ENCODE measurements around the gene MRRF. TPM values are rescaled to one million over a fixed set of nuclear protein-coding genes. Genes with fewer than 3 reads are reported as not detected.
A peak's percentile ranks its signal among the peaks of the same experiment; 100 is the strongest.
"Not testable (repeated sequence)": the region's sequence is repeated elsewhere in the genome, so short reads cannot be mapped to it uniquely, and the experiment has no call there.

The MRRF gene
- total RNA-seq, 6 donors from 2014 or later: 21.4 to 54.5 (median 29.7) TPM

GRCh38 chr9:122320413-122320881, 55.8 kb downstream of the MRRF start:
- H3K4me3 ChIP-seq: no peak overlapping the region
- no peaks in the 10 kb centered on the region for H3K9me3 ChIP-seq
- H3K36me3 ChIP-seq: peaks cover 0 to 36% (median 20%) of the 10 kb centered on the region in 4 donors
- 70 to 71% methylated on average over 1 of the region's 1 CpG for WGBS, 2 donors
- ATAC-seq (ENCODE audit: low FRiP score in 2 of 2): no peak
- TF ChIP-seq POLR2AphosphoS5 (IDR thresholded peaks at IDR 0.05) (no peak), POLR2A (IDR thresholded peaks at IDR 0.05) (no peak), CTCF (IDR thresholded peaks at IDR 0.05) (no peak), EP300 (IDR thresholded peaks at IDR 0.05) (no peak)
- no peak for DNase-seq
- peaks cover 0 to 8% (median 2%) of the 10 kb centered on the region in 4 donors for H3K4me1 ChIP-seq
- H3K27me3 ChIP-seq: no peaks in the 10 kb centered on the region
- no peak overlapping the region for H3K27ac ChIP-seq

- Histone ChIP-seq H3K27ac (no peak overlapping the region), H3K27me3 (no peaks in the 10 kb centered on the region), H3K4me1 (peaks cover 0 to 8% (median 5%) of the 10 kb centered on the region in 4 donors), H3K36me3 (peaks cover 0 to 34% (median 17%) of the 10 kb centered on the region in 4 donors), H3K9me3 (no peaks in the 10 kb centered on the region), H3K4me3 (no peak overlapping the region)
- TF ChIP-seq CTCF (IDR thresholded peaks at IDR 0.05): no peak
- no peak for TF ChIP-seq POLR2A (IDR thresholded peaks at IDR 0.05)
- no peak for TF ChIP-seq EP300 (IDR thresholded peaks at IDR 0.05)
- TF ChIP-seq POLR2AphosphoS5 (IDR thresholded peaks at IDR 0.05): no peak
- no peak for DNase-seq
- WGBS, 2 donors: 76 to 88% methylated on average over 2 of the region's 2 CpGs
- ATAC-seq (ENCODE audit: low FRiP score in 2 of 2): no peak
Measured at GRCh38 chr9:122322553-122322952, 57.9 kb downstream of the MRRF start.

DNA sequence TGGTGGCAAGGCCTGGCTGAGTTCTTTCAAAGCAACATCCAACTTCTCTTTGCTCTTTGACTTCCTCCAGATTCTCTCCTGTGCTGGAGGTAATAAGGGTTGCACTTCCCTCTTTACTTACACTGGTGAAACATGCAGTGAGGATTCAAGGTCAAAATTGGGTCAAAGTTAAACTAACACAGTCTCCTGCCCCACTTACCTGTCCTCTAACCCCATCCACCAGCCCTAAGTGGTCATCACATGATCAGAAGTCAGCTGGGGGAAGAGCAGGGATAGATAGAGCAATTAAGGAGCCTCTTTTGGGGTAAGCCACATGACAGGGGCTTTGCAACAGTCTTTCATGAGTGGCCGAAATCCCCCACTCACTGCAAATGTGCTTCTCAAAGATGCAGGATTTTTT, 60.0 kb downstream of the MRRF start:
- not testable (repeated sequence) for H3K27ac ChIP-seq; DNase-seq; H3K9me3 ChIP-seq; H3K27me3 ChIP-seq; H3K4me3 ChIP-seq; ATAC-seq (ENCODE audit: low FRiP score in 2 of 2)
- Histone ChIP-seq H3K36me3 (peaks cover 0 to 24% (median 15%) of the 10 kb centered on the region in 4 donors), H3K4me1 (peaks cover 0 to 11% (median 5%) of the 10 kb centered on the region in 4 donors)
- WGBS, 2 donors: 43 to 59% methylated on average over 1 of the region's 1 CpG

- DNase-seq: no peak
- Histone ChIP-seq H3K27me3 (no peaks in the 10 kb centered on the region), H3K36me3 (peaks cover 0 to 24% (median 15%) of the 10 kb centered on the region in 4 donors), H3K4me1 (peaks cover 0 to 16% (median 5%) of the 10 kb centered on the region in 4 donors), H3K27ac (peak overlapping the region in 1 of 4 donors; percentile 28), H3K9me3 (no peaks in the 10 kb centered on the region), H3K4me3 (no peak overlapping the region)
- TF ChIP-seq POLR2A (IDR thresholded peaks at IDR 0.05) (no peak), EP300 (IDR thresholded peaks at IDR 0.05) (no peak), CTCF (IDR thresholded peaks at IDR 0.05) (no peak), POLR2AphosphoS5 (IDR thresholded peaks at IDR 0.05) (no peak)
- 15 to 26% methylated on average over 1 of the region's 1 CpG for WGBS, 2 donors
- no peak for ATAC-seq (ENCODE audit: low FRiP score in 2 of 2)
Measured at GRCh38 chr9:122325124-122325523, 60.4 kb downstream of the MRRF start.

DNA sequence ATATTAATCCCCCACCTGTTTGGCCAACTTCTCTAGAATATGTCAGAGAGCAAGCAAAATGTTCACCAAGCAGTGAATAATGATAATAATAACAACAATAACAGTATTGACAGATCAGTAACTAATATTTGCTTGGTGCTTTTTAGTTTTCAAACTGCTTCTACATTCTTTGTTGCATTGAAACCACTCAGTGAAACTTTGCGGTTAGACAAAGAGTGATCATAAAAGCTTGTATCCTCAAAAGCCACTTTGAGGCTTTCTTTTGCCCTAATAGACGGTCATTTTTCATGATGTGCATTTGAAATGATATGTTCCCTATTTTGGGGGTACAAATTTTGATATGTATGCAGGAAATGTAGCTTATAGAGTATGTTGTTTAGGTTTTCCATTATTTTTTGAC, 62.5 kb downstream of the MRRF start:
- peaks cover 0 to 17% (median 8%) of the 10 kb centered on the region in 4 donors for H3K4me1 ChIP-seq
- H3K4me3 ChIP-seq: no peak overlapping the region
- no peak for TF ChIP-seq EP300 (IDR thresholded peaks at IDR 0.05)
- TF ChIP-seq POLR2AphosphoS5 (IDR thresholded peaks at IDR 0.05): no peak
- TF ChIP-seq POLR2A (IDR thresholded peaks at IDR 0.05): no peak
- TF ChIP-seq CTCF (IDR thresholded peaks at IDR 0.05): no peak
- no peak overlapping the region for H3K27ac ChIP-seq
- ATAC-seq (ENCODE audit: low FRiP score in 2 of 2) (no peak), DNase-seq (no peak)
- 94 to 95% methylated on average over 2 of the region's 2 CpGs for WGBS, 2 donors
- H3K27me3 ChIP-seq: no peaks in the 10 kb centered on the region
- H3K36me3 ChIP-seq: peaks cover 0 to 21% (median 15%) of the 10 kb centered on the region in 4 donors
- H3K9me3 ChIP-seq: no peaks in the 10 kb centered on the region
